ENCODE data around the gene TYW3. TPM values are rescaled to one million over a fixed set of nuclear protein-coding genes. Genes with fewer than 3 reads are reported as not detected.

Gene TYW3
- total and polyA plus RNA-seq, 2 of the 13 experiments (the other 11 are each of a cell fraction or from before 2014, with no cell fraction given): 17.6 to 45.8 TPM

GRCh38 chr1:74731399-74732052 is 1.4 kb upstream of the TYW3 start (continued):
- TF ChIP-seq THAP8 (CRISPR knock-in tag; IDR thresholded peaks at IDR 0.05; ENCODE audit: borderline replicate concordance) (no peak), GFI1 (CRISPR knock-in tag; IDR thresholded peaks at IDR 0.05; ENCODE audit: borderline replicate concordance) (0 out of 2 replicates have a peak, but pooled peaks have one; percentile 21), NCOA5 (CRISPR knock-in tag; IDR thresholded peaks at IDR 0.05) (no peak), KLF9 (CRISPR knock-in tag; IDR thresholded peaks at IDR 0.05; ENCODE audit: low read depth) (0 out of 2 replicates have a peak, but pooled peaks have one; percentile 38), DRAP1 (CRISPR knock-in tag; IDR thresholded peaks at IDR 0.05) (peak; percentile 78), CREBL2 (CRISPR knock-in tag; IDR thresholded peaks at IDR 0.05; ENCODE audit: borderline replicate concordance) (no peak), SIN3A (IDR thresholded peaks at IDR 0.05; ENCODE audit: borderline replicate concordance, low read depth, low read length) (peak; percentile 22; the same call in 1 of the 2 replicates), HMGXB4 (CRISPR knock-in tag; IDR thresholded peaks at IDR 0.05; ENCODE audit: borderline replicate concordance in 1 of 2, low read depth in 1 of 2) (peak in 1 of 2 experiments; percentile 28; a peak in 1 of 4 replicates), KMT2A (CRISPR knock-in tag; IDR thresholded peaks at IDR 0.05) (peak; percentile 49; the same call in 1 of the 2 replicates), HNF4A (CRISPR knock-in tag; IDR thresholded peaks at IDR 0.05) (peak; percentile 35; the same call in 1 of the 2 replicates), SYNCRIP (IDR thresholded peaks at IDR 0.05; ENCODE audit: insufficient read depth, low read depth, low read length) (no peak), TAF1 (CRISPR knock-in tag; IDR thresholded peaks at IDR 0.05) (peak; percentile 72), FOXA1 (IDR thresholded peaks at IDR 0.05) (no peak), FOXA1 (CRISPR knock-in tag; IDR thresholded peaks at IDR 0.05) (no peak), ZMYM3 (CRISPR knock-in tag; IDR thresholded peaks at IDR 0.05) (peak; percentile 37; the same call in 1 of the 2 replicates), SOX13 (IDR thresholded peaks at IDR 0.05) (no peak), SOX13 (CRISPR knock-in tag; conservative IDR thresholded peaks at IDR 0.05 in 1 of 2, IDR thresholded peaks at IDR 0.05 in 1 of 2) (peak in 1 of 2 experiments; percentile 57; a peak in 1 of 4 replicates), ZSCAN5A (CRISPR knock-in tag; IDR thresholded peaks at IDR 0.05; ENCODE audit: borderline replicate concordance) (0 out of 2 replicates have a peak, but pooled peaks have one; percentile 34), ZNF580 (CRISPR knock-in tag; IDR thresholded peaks at IDR 0.05; ENCODE audit: borderline replicate concordance, low read depth) (no peak), ZMAT5 (CRISPR knock-in tag; IDR thresholded peaks at IDR 0.05; ENCODE audit: borderline replicate concordance, low read depth) (no peak)

Data from HepG2 (cell line).